Measurements from ENCODE around the gene HENMT1.
"Not testable (repeated sequence)": the region's sequence is repeated elsewhere in the genome, so short reads cannot be mapped to it uniquely, and the experiment has no call there.

HENMT1 gene

GRCh38 chr1:108670131-108670773, 9.4 kb upstream of the HENMT1 start:
- DNase-seq = no peak

- DNase-seq = no peak
Observed at GRCh38 chr1:108669679-108670078, 8.8 kb upstream of the HENMT1 start.

GRCh38 chr1:108668777-108669176, 7.9 kb upstream of the HENMT1 start:
- no peak for DNase-seq

- not testable (repeated sequence) for DNase-seq
Observed at GRCh38 chr1:108667422-108667821, 6.5 kb upstream of the HENMT1 start.

- DNase-seq = no peak
Observed at GRCh38 chr1:108665771-108666170, 4.9 kb upstream of the HENMT1 start.

- DNase-seq = no peak
Observed at GRCh38 chr1:108665067-108665466, 4.2 kb upstream of the HENMT1 start.

- no peak for DNase-seq
Observed at GRCh38 chr1:108664481-108664880, 3.6 kb upstream of the HENMT1 start.

GRCh38 chr1:108663074-108663473, 2.2 kb upstream of the HENMT1 start:
- no peak for DNase-seq

GRCh38 chr1:108657356-108658080, 3.4 kb downstream of the HENMT1 start:
- no peak for DNase-seq

- DNase-seq = no peak
Observed at GRCh38 chr1:108653431-108654105, 7.3 kb downstream of the HENMT1 start.

- peak; percentile 43 for DNase-seq
Observed at GRCh38 chr1:108646648-108647269, 14.1 kb downstream of the HENMT1 start.

- DNase-seq = no peak
Observed at GRCh38 chr1:108646265-108646647, 14.6 kb downstream of the HENMT1 start.

- DNase-seq = no peak
Observed at GRCh38 chr1:108645564-108646184, 15.2 kb downstream of the HENMT1 start.

GRCh38 chr1:108644984-108645383, 15.9 kb downstream of the HENMT1 start:
- DNase-seq = peak; percentile 29

- DNase-seq = peak; percentile 17
Observed at GRCh38 chr1:108643492-108644335, 17.2 kb downstream of the HENMT1 start.

- DNase-seq = not testable (repeated sequence)
Observed at GRCh38 chr1:108640863-108641262, 20.0 kb downstream of the HENMT1 start.

GRCh38 chr1:108639899-108640560, 20.9 kb downstream of the HENMT1 start:
- DNase-seq = peak; percentile 48

GRCh38 chr1:108636876-108637275, 24.0 kb downstream of the HENMT1 start:
- no peak for DNase-seq

GRCh38 chr1:108634521-108634920, 26.4 kb downstream of the HENMT1 start:
- no peak for DNase-seq

- no peak for DNase-seq
Observed at GRCh38 chr1:108628665-108629064, 32.2 kb downstream of the HENMT1 start.

- DNase-seq = no peak
Observed at GRCh38 chr1:108627951-108628350, 32.9 kb downstream of the HENMT1 start.

GRCh38 chr1:108627256-108627655, 33.6 kb downstream of the HENMT1 start:
- no peak for DNase-seq

Measured in stimulated activated CD4-positive, alpha-beta T cell treated with anti-CD3 and anti-CD28 coated beads, Interleukin-4, amount 100 ng/mL, for 1 hour (primary cell).